ENCODE measurements around the gene DHX30. TPM values are rescaled to one million over a fixed set of nuclear protein-coding genes. Genes with fewer than 3 reads are reported as not detected.

The DHX30 gene
- total RNA-seq, 1 donor from 2014 or later: 53.2 TPM

DNA sequence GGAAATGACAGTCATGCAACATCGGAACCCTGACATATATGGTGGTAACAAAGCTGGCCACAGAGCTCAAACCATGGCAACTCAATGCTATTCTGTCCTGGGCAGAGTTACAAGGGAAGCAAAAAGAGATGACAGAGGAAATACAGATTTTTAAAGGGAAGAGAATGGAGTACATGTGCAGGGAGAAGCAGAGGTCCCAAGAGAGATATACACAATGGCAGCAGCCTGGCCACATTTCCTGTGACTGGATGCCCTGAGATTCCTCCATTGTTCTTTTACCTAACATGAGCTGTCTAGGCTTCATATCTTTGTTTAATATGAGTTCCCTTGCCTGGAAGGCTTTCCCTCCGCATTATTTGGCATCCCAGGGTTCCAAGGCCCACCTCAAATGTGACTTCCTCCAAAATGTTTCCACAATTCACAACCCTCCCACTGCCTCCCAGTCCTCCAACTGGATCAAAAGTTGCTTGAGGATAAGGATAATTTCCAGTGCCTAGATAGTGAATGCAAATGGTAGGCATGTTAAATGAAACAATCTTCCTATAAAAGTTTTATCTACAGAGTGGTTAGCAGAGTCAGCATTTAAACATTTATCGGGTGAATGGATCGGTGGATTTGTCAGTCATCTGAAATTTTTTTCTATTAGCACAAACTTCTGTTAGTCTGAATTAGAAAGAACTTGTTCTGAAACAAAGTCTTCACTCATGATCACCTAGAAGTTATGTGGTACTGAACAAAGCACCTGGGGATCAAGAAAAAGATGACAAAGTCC lies 86.2 kb downstream of the DHX30 start:
- Histone ChIP-seq H3K36me3 (ENCODE audit: control insufficient read depth, insufficient read depth, low read length) (peaks cover 12% of the 10 kb centered on the region), H3K4me3 (ENCODE audit: low read depth, low read length) (no peak overlapping the region), H3K27me3 (ENCODE audit: control insufficient read depth, insufficient read depth, low read length) (no peaks in the 10 kb centered on the region)
- no peak for DNase-seq (ENCODE audit: low read depth)
- no peak for FAIRE-seq
- no peak for TF ChIP-seq CTCF (IDR thresholded peaks at IDR 0.05; ENCODE audit: insufficient read depth, low read length, severe bottlenecking)

DNA sequence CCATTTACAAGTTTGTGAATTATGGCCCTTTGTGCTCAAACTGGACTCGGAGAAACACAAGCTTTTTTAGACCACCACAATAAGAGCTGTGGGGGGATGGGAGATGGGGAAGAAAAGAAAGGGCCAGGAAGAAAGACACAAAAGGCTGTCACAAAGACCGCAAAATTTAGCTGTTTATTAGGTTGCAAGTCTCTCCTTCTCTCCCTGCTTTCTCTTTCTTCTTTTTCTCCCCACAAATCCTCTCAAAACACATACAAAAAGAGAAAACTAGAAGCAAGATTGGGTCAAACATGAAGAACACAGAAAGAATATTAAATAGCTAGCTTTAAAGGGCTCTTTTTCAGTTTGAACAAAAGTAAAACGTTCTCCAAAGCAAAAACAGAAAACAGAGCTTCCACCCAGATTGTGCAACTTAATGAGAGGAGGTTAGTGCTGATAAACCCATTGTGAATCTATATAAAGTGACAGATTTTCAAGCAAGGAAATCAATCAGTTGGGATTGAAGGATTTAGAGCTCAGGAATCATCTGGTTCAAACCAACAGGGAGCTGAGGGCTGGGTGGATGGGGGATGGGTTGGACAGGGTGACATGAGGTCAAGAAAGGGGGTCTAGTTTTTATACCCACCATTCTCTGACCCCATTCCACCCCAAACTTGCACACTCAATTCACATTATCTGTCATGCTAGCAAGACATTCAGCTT lies 87.3 kb downstream of the DHX30 start:
- Histone ChIP-seq H3K27me3 (ENCODE audit: control insufficient read depth, insufficient read depth, low read length) (no peaks in the 10 kb centered on the region), H3K36me3 (ENCODE audit: control insufficient read depth, insufficient read depth, low read length) (peaks cover 12% of the 10 kb centered on the region), H3K4me3 (ENCODE audit: low read depth, low read length) (no peak overlapping the region)
- FAIRE-seq (no peak), DNase-seq (ENCODE audit: low read depth) (no peak)
- TF ChIP-seq CTCF (IDR thresholded peaks at IDR 0.05; ENCODE audit: insufficient read depth, low read length, severe bottlenecking): no peak

GRCh38 chr3:47890828-47891612 lies 88.1 kb downstream of the DHX30 start:
- DNase-seq (ENCODE audit: low read depth) (no peak), FAIRE-seq (no peak)
- Histone ChIP-seq H3K36me3 (ENCODE audit: control insufficient read depth, insufficient read depth, low read length) (peaks cover 12% of the 10 kb centered on the region), H3K27me3 (ENCODE audit: control insufficient read depth, insufficient read depth, low read length) (no peaks in the 10 kb centered on the region), H3K4me3 (ENCODE audit: low read depth, low read length) (no peak overlapping the region)
- no peak for TF ChIP-seq CTCF (IDR thresholded peaks at IDR 0.05; ENCODE audit: insufficient read depth, low read length, severe bottlenecking)

- no peak overlapping the region for H3K4me3 ChIP-seq (ENCODE audit: low read depth, low read length)
- peaks cover 11% of the 10 kb centered on the region for H3K36me3 ChIP-seq (ENCODE audit: control insufficient read depth, insufficient read depth, low read length)
- no peak for TF ChIP-seq CTCF (IDR thresholded peaks at IDR 0.05; ENCODE audit: insufficient read depth, low read length, severe bottlenecking)
- FAIRE-seq: no peak
- no peak for DNase-seq (ENCODE audit: low read depth)
- no peaks in the 10 kb centered on the region for H3K27me3 ChIP-seq (ENCODE audit: control insufficient read depth, insufficient read depth, low read length)
Observed at GRCh38 chr3:47891613-47892005, 88.7 kb downstream of the DHX30 start.

- DNase-seq (ENCODE audit: low read depth) (no peak), FAIRE-seq (no peak)
- Histone ChIP-seq H3K36me3 (ENCODE audit: control insufficient read depth, insufficient read depth, low read length) (peaks cover 11% of the 10 kb centered on the region), H3K27me3 (ENCODE audit: control insufficient read depth, insufficient read depth, low read length) (no peaks in the 10 kb centered on the region), H3K4me3 (ENCODE audit: low read depth, low read length) (no peak overlapping the region)
- no peak for TF ChIP-seq CTCF (IDR thresholded peaks at IDR 0.05; ENCODE audit: insufficient read depth, low read length, severe bottlenecking)
Observed at GRCh38 chr3:47892286-47893040, 89.5 kb downstream of the DHX30 start.
